Stimulated activated CD8-positive, alpha-beta memory T cell treated with anti-CD3 and anti-CD28 coated beads, Interleukin-4, amount 100 ng/mL, for 1 hour (primary cell): ENCODE data around the gene DDA1.
"Not testable (repeated sequence)": the region's sequence is repeated elsewhere in the genome, so short reads cannot be mapped to it uniquely, and the experiment has no call there.

Experiments used
- DNase-seq, 2 donors: peaks; one replicate each; pipeline ENCODE4 v3.0.0-alpha.2; 2020; ENCODE audit warnings: low read depth in 2 of 2, low spot score in 1 of 2

The DDA1 gene

DNA sequence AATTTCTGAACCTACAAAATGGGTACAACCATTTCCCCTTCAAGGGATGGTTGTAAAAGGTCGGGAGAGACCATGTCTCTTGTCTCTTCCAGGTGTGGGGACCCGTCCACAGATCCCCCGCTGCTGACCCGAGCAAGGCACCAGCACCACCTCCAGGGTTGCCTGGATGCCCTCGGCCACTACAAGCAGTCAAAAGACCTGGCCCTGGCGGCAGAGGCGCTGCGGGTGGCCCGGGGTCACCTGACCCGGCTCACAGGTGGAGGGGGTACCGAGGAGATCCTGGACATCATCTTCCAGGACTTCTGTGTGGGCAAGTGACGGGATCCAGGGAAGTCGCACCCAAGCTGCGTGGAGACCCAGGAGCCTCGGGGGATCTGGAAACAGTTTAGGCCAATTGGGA, 32.0 kb downstream of the DDA1 start:
- no peak for DNase-seq

DNA sequence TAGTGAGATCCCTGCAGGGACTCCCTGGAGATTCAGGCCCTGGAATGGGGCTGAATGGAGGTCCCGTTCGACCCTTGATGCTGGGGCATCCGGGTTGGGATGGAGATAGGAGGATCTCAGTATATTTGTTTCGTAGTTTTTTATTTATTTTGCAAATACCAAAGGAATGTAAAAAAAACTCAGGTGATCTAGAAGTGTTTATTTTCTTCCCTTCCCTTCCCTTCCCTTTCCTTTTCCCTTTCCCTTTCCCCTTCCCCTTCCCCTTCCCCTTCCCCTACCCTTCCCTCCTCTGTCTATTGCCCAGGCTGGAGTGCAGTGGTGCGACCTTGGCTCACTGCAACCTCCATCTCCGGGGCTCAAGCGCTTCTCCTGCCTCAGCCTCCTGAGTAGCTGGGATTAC, 32.5 kb downstream of the DDA1 start:
- no peak for DNase-seq

DNA sequence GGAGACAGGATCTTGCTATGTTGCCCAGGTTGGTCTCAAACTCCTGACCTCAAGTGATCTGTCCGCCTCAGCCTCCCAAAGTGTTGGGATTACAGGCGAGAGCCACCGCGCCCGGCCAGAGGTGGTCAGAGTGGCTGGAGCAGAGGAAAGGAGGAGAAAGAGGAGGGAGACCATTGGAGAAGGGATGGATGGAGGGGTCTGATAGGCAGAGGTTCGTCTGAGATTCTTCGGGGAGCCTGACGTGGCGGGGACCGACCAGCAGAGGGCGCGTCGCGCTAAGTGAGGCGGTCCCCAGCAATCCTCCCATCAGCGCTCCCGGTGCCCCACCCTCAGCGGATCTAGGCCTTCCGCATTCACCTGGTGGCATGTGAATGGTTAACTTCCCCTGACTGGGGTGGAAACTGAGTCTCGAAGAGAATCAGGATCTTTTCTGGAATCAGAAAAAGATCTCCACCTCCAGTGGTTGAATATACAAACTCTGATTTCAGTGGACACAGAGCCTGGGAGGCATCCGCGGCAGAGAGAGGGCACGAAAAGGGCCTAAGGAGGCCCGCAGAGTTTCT, 36.8 kb downstream of the DDA1 start:
- DNase-seq: peak; percentile 50 to 58

DNA sequence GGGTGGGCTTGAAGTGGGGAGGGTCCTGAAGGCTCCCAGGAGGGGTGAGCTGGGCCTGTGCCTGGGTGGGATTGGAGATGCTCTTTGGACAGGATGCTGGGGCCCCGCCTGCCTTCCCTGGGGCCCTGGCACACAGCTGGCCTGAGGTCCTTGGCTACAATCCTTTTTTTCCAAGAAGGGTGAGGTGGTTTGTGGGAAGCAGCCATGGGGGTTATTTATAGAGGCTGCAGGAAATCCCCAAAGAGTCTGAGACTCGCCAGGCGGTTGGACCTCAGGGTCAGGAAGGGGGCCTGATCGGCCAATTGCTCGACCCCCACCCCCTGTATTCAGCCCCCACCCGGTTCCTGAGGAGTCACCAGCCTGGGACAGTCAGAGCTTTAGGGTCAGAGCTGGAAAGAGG, 38.0 kb downstream of the DDA1 start:
- no peak for DNase-seq

DNA sequence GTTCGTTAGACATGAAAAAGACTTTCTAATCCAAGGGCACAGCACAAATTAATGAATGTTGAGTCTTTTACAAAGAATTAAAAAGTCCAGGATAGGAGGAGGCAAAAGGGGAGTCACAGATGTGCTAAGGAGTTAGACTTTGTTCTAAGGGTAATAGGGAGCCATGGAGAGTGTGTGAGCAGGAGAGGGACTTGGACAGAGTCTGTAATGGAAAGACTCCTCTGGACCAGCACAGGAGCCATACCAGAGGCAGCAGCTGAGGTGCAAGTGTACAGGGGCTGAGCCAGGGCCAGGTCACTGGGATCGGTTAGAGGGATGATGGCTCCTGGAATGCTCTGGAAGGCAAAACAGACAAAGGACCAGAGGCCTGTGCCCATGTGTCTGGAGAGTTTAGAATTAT, 38.5 kb downstream of the DDA1 start:
- no peak for DNase-seq

DNA sequence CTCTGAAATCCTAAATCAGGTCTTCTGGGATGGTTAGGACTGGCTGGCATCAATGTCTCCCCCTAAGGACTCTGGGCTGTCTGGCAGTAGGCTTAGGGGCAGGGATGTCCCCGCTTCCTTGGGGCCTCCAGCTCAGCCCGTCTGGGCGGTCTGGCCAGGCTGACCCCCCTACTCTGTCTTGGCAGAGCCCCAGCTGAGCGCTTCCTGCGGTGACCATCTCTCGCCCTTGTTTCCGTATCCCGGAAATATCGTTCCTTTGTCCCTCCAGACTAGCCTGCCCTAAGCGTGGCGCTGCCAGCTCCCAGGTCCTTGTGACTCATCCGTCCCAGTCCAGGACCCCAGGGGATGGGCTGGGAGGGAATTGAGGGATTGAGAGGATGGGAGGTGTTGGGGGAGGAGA, 39.3 kb downstream of the DDA1 start:
- no peak for DNase-seq

DNA sequence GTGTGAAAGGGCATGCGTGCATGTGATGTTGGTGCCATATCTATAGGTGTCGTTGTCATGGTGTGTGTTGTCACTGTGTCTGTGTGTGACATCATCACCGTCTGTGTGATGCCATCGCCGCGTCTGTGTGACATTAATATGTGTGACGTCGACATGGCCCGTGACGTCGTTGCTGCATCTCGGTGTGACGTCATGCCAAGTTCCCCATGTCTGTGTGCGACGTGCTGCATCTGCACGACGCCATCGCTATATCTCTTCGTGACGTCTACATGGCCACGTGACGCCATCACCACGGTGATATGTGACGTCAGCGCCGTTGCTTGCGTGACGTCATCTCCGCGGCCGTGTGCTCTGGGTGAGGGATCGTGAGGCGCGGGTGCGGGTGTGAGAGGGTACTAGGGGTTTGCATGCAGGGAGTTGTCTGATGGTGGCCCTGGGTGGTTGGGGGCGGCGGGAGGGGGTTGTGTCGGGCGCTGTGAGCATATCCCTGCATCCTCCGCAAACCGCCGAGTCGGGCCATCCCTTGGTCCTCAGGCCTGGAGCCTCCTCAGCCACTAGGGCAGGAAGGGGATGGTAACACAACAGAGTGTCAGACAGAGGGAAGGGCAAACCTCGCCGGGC, 42.6 kb downstream of the DDA1 start:
- DNase-seq: no peak

DNA sequence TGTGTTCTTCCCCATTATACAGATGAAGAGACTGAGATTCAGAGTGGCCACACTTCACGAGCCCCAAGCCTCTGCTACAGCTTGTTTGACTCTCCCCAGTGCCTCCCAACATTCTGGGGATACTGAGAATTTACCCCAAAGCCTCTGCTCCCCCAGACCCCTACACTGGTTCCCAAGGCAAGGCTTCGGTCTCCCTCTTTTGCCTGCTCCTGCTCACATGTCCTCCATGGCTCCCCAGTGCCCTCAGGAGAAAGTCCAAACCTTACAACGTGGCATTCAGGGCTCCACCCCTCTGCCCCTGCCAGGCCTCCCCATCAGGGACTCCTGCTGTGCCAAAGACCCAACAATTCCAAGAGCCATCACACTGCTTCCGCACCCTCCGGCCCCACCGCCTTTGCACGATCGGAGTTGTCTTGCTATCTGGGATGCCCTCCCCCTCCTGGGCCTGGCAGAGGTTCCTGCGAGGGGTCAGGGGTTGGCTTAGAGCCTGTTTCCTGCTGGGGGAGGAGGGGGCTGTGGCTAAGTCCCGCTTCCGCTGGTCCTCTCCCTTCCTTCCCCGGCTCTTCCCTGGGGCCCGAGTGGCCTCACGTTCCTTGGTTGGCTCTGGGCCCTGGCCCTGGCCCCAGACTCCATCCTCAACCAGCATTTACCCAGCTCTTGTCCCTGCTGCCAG, 43.4 kb downstream of the DDA1 start:
- no peak for DNase-seq

DNA sequence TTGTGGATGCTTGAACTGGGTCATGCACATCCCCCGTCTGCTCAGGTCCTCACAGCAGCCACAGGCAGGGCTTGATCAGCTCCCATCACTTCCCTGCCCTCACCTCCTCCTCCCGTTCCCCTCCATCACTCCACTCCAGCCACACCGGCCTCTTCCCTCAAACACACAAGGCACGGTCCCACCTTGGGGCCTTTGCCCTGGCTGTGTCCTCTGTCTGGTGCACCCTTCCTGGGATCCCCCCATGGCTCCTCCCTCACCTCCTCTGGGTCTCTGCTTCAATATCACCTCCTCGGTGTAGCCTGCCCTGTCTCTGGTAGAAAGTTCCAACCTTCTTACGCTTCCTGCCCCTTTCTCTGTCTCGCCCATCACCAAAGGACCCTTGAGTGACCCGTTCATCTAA, 44.0 kb downstream of the DDA1 start:
- DNase-seq: no peak

DNA sequence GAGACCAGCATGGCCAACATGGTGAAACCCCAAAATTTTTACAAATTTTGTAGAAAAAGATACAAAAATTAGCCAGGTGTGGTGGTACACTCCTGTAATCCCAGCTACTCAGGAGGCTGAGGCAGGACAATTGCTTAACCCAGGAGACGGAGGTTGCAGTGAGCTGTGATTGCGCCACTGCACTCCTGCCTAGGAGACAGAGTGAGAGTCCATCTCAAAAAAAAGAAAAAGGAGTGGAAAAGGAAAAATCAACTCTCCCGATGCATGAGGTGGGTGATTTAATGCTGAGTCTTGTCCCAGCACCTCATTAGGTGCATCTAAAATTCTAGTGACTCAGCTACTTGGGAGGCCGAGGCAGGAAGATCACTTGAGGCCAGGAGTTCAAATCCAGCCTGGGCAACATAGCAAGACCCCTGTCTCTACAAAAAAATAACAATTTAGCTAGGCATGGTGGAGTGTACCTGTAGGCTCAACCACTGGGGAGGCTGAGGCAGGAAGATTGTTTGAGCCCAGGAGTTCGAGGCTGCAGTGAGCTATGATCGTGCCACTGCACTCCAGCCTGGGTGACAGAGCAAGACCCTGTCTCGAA, 47.8 kb downstream of the DDA1 start:
- DNase-seq: no peak

DNA sequence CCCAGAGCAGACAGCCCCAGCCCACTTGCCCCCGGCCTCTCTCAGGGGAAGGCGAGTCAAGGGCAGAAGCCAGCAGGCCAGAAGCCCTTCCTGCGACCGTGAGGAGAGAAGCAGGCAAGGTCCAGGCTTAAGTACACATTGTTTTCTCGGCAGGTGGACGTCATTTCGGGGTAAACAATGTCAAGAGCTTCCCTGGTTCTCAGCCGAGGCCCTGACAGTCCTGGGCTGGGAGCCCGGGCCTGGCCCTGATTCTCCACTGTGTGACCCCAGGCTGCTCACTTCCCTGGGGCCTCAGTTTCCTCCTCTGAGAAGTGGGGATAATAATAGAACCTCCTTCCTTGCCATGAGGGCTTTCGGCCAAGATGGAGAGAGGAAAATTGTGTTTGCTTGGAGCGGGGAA, 48.4 kb downstream of the DDA1 start:
- DNase-seq: no peak

DNA sequence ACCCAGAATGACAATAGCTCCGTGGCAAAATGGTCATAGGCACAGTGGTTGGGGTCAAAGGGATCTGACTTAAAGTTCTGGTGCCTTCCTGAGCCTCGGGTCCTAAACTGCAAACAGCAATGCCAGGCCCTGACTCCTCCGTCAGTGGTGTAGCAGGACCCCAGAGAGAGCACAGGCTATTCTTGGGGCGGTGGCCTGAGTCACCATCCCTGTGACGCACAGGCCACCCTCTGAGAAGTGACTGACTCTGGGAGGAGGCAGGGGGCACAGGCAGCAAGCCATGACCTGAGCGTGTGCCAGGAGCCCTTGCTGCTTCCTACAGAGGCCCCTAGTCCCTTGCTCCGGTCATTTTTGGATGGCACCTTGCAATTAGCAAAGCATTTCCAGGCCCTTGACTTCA, 49.0 kb downstream of the DDA1 start:
- no peak for DNase-seq

DNA sequence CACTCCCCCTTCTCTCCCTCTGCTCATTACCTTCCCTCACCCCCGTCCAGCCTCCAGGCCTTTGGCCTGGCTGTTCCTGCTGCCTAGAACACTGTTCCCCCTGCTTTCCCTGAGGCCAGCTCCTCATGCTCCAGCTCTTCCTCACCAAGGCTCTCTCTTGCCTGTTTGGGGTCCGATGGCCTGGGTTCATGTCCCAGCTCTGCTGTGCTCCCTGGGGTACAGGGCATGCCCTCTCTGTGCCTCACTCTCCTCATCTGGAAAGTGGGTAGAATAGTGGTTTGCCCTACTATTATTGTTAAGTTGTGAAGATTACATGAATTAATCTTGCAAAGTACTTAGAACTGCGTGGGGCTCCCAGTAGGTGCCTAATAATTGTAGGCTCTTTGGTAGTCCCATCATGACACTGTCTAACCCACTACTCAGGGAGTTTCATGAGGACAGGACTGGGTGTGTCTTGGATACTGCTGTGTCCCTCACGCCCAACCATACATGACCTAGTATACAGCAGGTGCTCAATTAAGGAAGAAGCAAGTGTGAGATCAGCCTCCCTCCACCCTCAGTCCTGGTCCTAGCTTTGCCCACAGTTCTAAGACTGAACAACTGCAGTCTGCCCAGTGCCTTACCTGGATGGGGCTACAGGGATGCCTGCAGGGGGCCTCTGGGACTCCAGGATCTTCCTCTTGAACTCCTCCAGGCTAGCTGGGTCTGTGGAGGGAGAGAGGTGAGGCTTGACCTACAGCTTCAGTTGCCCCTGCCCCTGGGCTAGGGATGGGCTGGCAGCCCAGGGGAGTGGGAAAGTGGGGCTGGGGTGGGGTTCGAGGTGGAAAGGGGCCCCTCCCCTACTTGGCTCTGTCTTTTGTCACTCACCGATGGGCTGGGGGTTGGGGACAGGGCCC, 50.8 kb downstream of the DDA1 start:
- no peak for DNase-seq

DNA sequence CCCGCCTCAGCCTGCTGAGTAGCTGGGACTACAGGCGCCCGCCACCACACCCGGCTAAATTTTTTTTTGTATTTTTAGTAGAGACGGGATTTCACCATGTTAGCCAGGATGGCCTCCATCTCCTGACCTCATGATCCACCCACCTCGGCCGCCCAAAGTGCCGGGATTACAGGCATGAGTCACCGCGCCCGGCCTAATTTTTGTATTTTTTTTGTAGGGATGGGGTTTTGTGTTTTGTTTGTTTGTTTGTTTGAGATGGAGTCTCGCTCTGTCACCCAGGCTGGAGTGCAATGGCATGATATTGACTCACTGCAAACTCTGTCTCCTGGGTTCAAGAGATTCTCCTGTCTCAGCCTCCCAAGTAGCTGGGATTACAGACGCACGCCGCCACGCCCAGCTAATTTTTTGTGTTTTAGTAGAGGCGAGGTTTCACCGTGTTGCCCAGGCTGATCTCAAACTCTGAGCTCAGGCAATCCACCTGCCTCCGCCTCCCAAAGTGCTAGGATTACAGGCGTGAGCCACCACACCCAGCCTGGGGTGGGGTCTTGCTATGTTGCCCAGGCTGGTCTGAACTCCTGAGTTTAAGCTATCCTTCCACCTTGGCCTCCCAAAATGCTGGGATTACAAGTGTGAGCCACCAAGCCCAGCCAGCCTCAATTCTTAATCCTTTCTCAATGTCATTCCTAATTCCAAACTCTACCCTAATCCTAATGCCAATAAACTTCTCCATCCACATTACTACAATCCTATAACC, 54.7 kb downstream of the DDA1 start:
- not testable (repeated sequence) for DNase-seq

DNA sequence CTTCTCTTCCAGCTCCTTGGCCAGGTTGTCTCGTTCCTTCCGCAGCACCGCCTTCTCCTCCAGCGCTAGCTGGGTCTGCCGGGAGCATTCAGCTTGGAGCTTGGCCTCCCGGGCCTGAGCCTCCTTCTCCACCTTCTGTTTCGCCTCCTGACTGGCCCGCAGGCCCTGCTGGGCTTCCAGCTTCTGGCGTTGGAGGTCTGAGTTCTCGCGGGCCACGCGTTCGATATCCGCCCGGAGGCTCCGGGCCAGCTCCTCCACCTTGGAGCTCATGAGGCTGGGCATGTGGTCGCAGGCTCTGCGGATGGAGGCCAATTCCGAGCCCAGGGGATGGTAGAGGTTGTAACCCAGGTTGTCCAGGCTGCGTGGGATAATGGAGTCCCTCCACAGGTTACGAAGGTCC, 56.0 kb downstream of the DDA1 start:
- DNase-seq: no peak

DNA sequence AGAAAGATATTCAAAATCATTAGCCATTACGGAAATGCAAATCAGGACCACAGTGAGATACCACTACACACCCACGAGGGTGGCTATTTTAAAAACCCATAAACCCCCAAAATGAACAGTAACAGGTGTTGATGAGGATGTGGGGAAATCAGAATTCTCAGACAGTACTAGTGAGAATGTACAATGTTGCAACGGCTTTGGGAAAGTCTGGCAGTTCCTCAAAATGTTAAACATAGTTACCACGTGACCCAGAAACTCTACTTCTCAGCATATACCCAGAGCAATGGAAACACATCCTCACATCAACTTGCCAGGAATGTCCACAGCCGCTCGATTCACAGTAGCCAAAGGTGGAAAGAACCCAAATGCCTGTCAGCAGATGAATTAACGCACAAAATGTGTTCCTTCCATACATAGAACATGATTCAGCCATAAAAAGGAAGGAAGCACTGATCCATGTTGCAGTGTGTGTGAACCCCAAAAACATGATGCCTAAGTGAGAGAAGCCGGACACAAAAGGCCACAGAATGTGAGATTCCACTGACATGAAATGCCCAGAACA, 60.7 kb downstream of the DDA1 start:
- no peak for DNase-seq
